Stimulated activated CD4-positive, alpha-beta T cell treated with anti-CD3 and anti-CD28 coated beads, Interleukin-2, amount 100 ng/mL, for 24 hours (primary cell): ENCODE results near the gene TBXAS1.

Experiments used
- DNase-seq, 2 donors: peaks; one replicate each; pipeline ENCODE4 v3.0.0-alpha.2; 2020

TBXAS1 gene

GRCh38 chr7:140028311-140028710, 199.2 kb downstream of the TBXAS1 start:
- DNase-seq, result no peak

GRCh38 chr7:140029072-140029471, 200.0 kb downstream of the TBXAS1 start:
- no peak for DNase-seq

- no peak for DNase-seq
These were observed 202.3 kb downstream of the TBXAS1 start for GRCh38 chr7:140031364-140031763.

GRCh38 chr7:140033036-140033435, 204.0 kb downstream of the TBXAS1 start:
- DNase-seq, result no peak

GRCh38 chr7:140033779-140034363, 204.8 kb downstream of the TBXAS1 start:
- DNase-seq, result no peak

- DNase-seq, result no peak
These were observed 205.4 kb downstream of the TBXAS1 start for GRCh38 chr7:140034421-140034820.

GRCh38 chr7:140035400-140036223, 206.5 kb downstream of the TBXAS1 start:
- no peak for DNase-seq

GRCh38 chr7:140036224-140036962, 207.3 kb downstream of the TBXAS1 start:
- peak in 1 of 2 donors; percentile 31 for DNase-seq

GRCh38 chr7:140039066-140039465, 210.0 kb downstream of the TBXAS1 start:
- DNase-seq, result no peak

- DNase-seq, result no peak
These were observed 210.8 kb downstream of the TBXAS1 start for GRCh38 chr7:140039896-140040295.

GRCh38 chr7:140041659-140042385, 212.8 kb downstream of the TBXAS1 start:
- DNase-seq, result no peak

GRCh38 chr7:140042386-140042670, 213.3 kb downstream of the TBXAS1 start:
- no peak for DNase-seq

GRCh38 chr7:140044251-140044650, 215.2 kb downstream of the TBXAS1 start:
- DNase-seq, result no peak

GRCh38 chr7:140045697-140046096, 216.6 kb downstream of the TBXAS1 start:
- no peak for DNase-seq

- DNase-seq, result no peak
These were observed 218.1 kb downstream of the TBXAS1 start for GRCh38 chr7:140047197-140047596.

GRCh38 chr7:140048138-140048537, 219.1 kb downstream of the TBXAS1 start:
- DNase-seq, result no peak

GRCh38 chr7:140048989-140049338, 219.9 kb downstream of the TBXAS1 start:
- DNase-seq, result no peak

GRCh38 chr7:140049339-140050024, 220.4 kb downstream of the TBXAS1 start:
- DNase-seq, result no peak

GRCh38 chr7:140050100-140050499, 221.0 kb downstream of the TBXAS1 start:
- no peak for DNase-seq

- DNase-seq, result no peak
These were observed 222.8 kb downstream of the TBXAS1 start for GRCh38 chr7:140051820-140052219.

- no peak for DNase-seq
These were observed 224.9 kb downstream of the TBXAS1 start for GRCh38 chr7:140053812-140054539.

GRCh38 chr7:140054751-140055150, 225.7 kb downstream of the TBXAS1 start:
- no peak for DNase-seq
